ENCODE measurements around the gene BMP5. TPM values are rescaled to one million over a fixed set of nuclear protein-coding genes. Genes with fewer than 3 reads are reported as not detected.

Gene BMP5
- total and polyA plus RNA-seq, 2 donors (not counting 1 experiment from before 2014, with no cell fraction given) = 1.5 TPM; not detected in 1

GRCh38 chr6:55818482-55818881 is 56.9 kb downstream of the BMP5 start:
- no peak overlapping the region for H3K4me2 ChIP-seq (ENCODE audit: extremely low read depth, insufficient read depth, low read length)
- no peaks in the 10 kb centered on the region for H3K36me3 ChIP-seq (ENCODE audit: control insufficient read depth, insufficient read depth, low read length)
- H3K27me3 ChIP-seq (ENCODE audit: control insufficient read depth, insufficient read depth, low read length) = no peaks in the 10 kb centered on the region
- H2AFZ ChIP-seq (ENCODE audit: low read length) = no peak overlapping the region
- H3K79me2 ChIP-seq (ENCODE audit: control insufficient read depth, insufficient read depth, low read length) = no peaks in the 10 kb centered on the region
- H3K4me3 ChIP-seq (replicated peaks in 1 of 4; ENCODE audit: control extremely low read depth in 1 of 4, insufficient read depth in 1 of 4, low read depth in 3 of 4, low read length in 4 of 4) = no peak overlapping the region
- H4K20me1 ChIP-seq (ENCODE audit: control insufficient read depth, extremely low read depth, insufficient read depth, low read length) = no peaks in the 10 kb centered on the region
- H3K27ac ChIP-seq (ENCODE audit: insufficient read depth, low read length) = no peak overlapping the region
- DNase-seq (ENCODE audit: low read depth in 2 of 2) = peak in 1 of 2 donors; percentile 64
- no peak overlapping the region for H3K9ac ChIP-seq (ENCODE audit: insufficient read depth, low read length)
- no peaks in the 10 kb centered on the region for H3K4me1 ChIP-seq (ENCODE audit: control insufficient read depth, extremely low read depth, insufficient read depth, low read length)
- no peaks in the 10 kb centered on the region for H3K9me3 ChIP-seq (ENCODE audit: control insufficient read depth, insufficient read depth, low read depth, low read length)
- TF ChIP-seq CTCF (conservative IDR thresholded peaks at IDR 0.05 in 1 of 2, IDR thresholded peaks at IDR 0.05 in 1 of 2; ENCODE audit: low read depth in 1 of 2, low read length in 2 of 2) (no peak), EZH2 (IDR thresholded peaks at IDR 0.05; ENCODE audit: low read length, missing control alignments) (no peak)

GRCh38 chr6:55812509-55812908 is 62.9 kb downstream of the BMP5 start:
- H3K9ac ChIP-seq (ENCODE audit: insufficient read depth, low read length) = no peak overlapping the region
- no peak for TF ChIP-seq CTCF (conservative IDR thresholded peaks at IDR 0.05 in 1 of 2, IDR thresholded peaks at IDR 0.05 in 1 of 2; ENCODE audit: low read depth in 1 of 2, low read length in 2 of 2)
- TF ChIP-seq EZH2 (IDR thresholded peaks at IDR 0.05; ENCODE audit: low read length, missing control alignments) = no peak
- no peak overlapping the region for H3K4me3 ChIP-seq (replicated peaks in 1 of 4; ENCODE audit: control extremely low read depth in 1 of 4, insufficient read depth in 1 of 4, low read depth in 3 of 4, low read length in 4 of 4)

GRCh38 chr6:55811074-55811473 is 64.3 kb downstream of the BMP5 start:
- Histone ChIP-seq H3K27ac (ENCODE audit: insufficient read depth, low read length) (no peak overlapping the region), H3K79me2 (ENCODE audit: control insufficient read depth, insufficient read depth, low read length) (no peaks in the 10 kb centered on the region), H2AFZ (ENCODE audit: low read length) (no peak overlapping the region), H3K27me3 (ENCODE audit: control insufficient read depth, insufficient read depth, low read length) (no peaks in the 10 kb centered on the region), H3K9me3 (ENCODE audit: control insufficient read depth, insufficient read depth, low read depth, low read length) (no peaks in the 10 kb centered on the region), H3K4me2 (ENCODE audit: extremely low read depth, insufficient read depth, low read length) (no peak overlapping the region), H3K4me1 (ENCODE audit: control insufficient read depth, extremely low read depth, insufficient read depth, low read length) (no peaks in the 10 kb centered on the region), H3K36me3 (ENCODE audit: control insufficient read depth, insufficient read depth, low read length) (no peaks in the 10 kb centered on the region), H3K4me3 (replicated peaks in 1 of 4; ENCODE audit: control extremely low read depth in 1 of 4, insufficient read depth in 1 of 4, low read depth in 3 of 4, low read length in 4 of 4) (no peak overlapping the region), H4K20me1 (ENCODE audit: control insufficient read depth, extremely low read depth, insufficient read depth, low read length) (no peaks in the 10 kb centered on the region), H3K9ac (ENCODE audit: insufficient read depth, low read length) (no peak overlapping the region)
- no peak for DNase-seq (ENCODE audit: low read depth in 2 of 2)
- TF ChIP-seq CTCF (conservative IDR thresholded peaks at IDR 0.05 in 1 of 2, IDR thresholded peaks at IDR 0.05 in 1 of 2; ENCODE audit: low read depth in 1 of 2, low read length in 2 of 2) = no peak
- no peak for TF ChIP-seq EZH2 (IDR thresholded peaks at IDR 0.05; ENCODE audit: low read length, missing control alignments)

More at GRCh38 chr6:55812509-55812908, 62.9 kb downstream of the BMP5 start:
- Histone ChIP-seq H3K27me3 (ENCODE audit: control insufficient read depth, insufficient read depth, low read length) (no peaks in the 10 kb centered on the region), H4K20me1 (ENCODE audit: control insufficient read depth, extremely low read depth, insufficient read depth, low read length) (no peaks in the 10 kb centered on the region), H3K27ac (ENCODE audit: insufficient read depth, low read length) (no peak overlapping the region), H3K36me3 (ENCODE audit: control insufficient read depth, insufficient read depth, low read length) (no peaks in the 10 kb centered on the region), H3K4me2 (ENCODE audit: extremely low read depth, insufficient read depth, low read length) (no peak overlapping the region), H3K4me1 (ENCODE audit: control insufficient read depth, extremely low read depth, insufficient read depth, low read length) (no peaks in the 10 kb centered on the region), H3K9me3 (ENCODE audit: control insufficient read depth, insufficient read depth, low read depth, low read length) (no peaks in the 10 kb centered on the region), H3K79me2 (ENCODE audit: control insufficient read depth, insufficient read depth, low read length) (no peaks in the 10 kb centered on the region), H2AFZ (ENCODE audit: low read length) (no peak overlapping the region)
- DNase-seq (ENCODE audit: low read depth in 2 of 2) = no peak
